Transverse colon (tissue), 4 donors: Measurements from ENCODE around the gene OR8A1. TPM values are rescaled to one million over a fixed set of nuclear protein-coding genes. Genes with fewer than 3 reads are reported as not detected.

ENCODE experiments used
- DNase-seq: peaks from one replicate; pipeline ENCODE4 v3.0.0-alpha.2; 2019
- H3K27ac ChIP-seq, 4 donors: fragments of 200-600 bp; sonication (generic); 2 replicates each; pipeline ENCODE4 v1.5.1; 2016 to 2018; ENCODE audit warnings: inconsistent platforms in 4 of 4
- H3K27me3 ChIP-seq: fragments of 200-600 bp; sonication (generic); 2 replicates; pipeline ENCODE4 v1.5.1; 2017; ENCODE audit warnings: inconsistent platforms
- H3K36me3 ChIP-seq, 4 donors: fragments of 200-600 bp; sonication (generic); 2 replicates each; pipeline ENCODE4 v1.5.1; 2017 to 2019; ENCODE audit warnings: inconsistent platforms in 4 of 4
- H3K4me1 ChIP-seq, 4 donors: fragments of 200-600 bp; sonication (generic); 2 replicates each; pipeline ENCODE4 v1.5.1; 2017 to 2020; ENCODE audit warnings: inconsistent platforms in 4 of 4
- H3K4me3 ChIP-seq, 4 donors: fragments of 200-600 bp; sonication (generic); 1 replicate in 1 of 4; 2 replicates in 3 of 4; pipeline versions ENCODE4 v1.5.1 to v1.6.1; 2017 to 2019; ENCODE audit warnings: inconsistent platforms in 4 of 4
- H3K9me3 ChIP-seq, 2 donors: fragments of 200-600 bp; sonication (generic); 2 replicates each; pipeline ENCODE4 v1.5.1; 2017 to 2019; ENCODE audit warnings: inconsistent platforms in 2 of 2
- CTCF ChIP-seq, 5 experiments: fragments of 200-600 bp in 3 of 5; fragments of 450-650 bp in 2 of 5; sonication (generic) in 3 of 5; IDR thresholded peaks; 1 replicate in 2 of 5; 2 replicates in 3 of 5; pipeline ENCODE4 v1.5.1; 2016 to 2017; ENCODE audit warnings: antibody characterized with exemption in 5 of 5, inconsistent platforms in 3 of 5, mild to moderate bottlenecking in 2 of 5, moderate library complexity in 1 of 5
- EP300 ChIP-seq: sonication (generic); formaldehyde crosslinking; IDR thresholded peaks from one replicate; pipeline ENCODE4 v1.6.1; 2017; ENCODE audit warnings: antibody characterized with exemption, low read depth
- POLR2A ChIP-seq: fragments of 450-650 bp; IDR thresholded peaks from one replicate; pipeline ENCODE4 v1.6.1; 2016; ENCODE audit warnings: antibody characterized with exemption, mild to moderate bottlenecking, moderate library complexity
- POLR2AphosphoS5 ChIP-seq, 3 donors: sonication (generic); formaldehyde crosslinking; IDR thresholded peaks; one replicate each; pipeline ENCODE4 v1.6.1; 2016; ENCODE audit warnings: antibody characterized with exemption in 3 of 3
- WGBS, 2 donors: methylation state at CpG; one replicate each; pipeline ENCODE4 v1.1.5; 2018; ENCODE audit warnings: low coverage in 1 of 2; 5-methylcytosine and 5-hydroxymethylcytosine counted together
- in situ Hi-C, 4 donors: fragments of 200-750 bp; cut with MboI; loops; one replicate each; pipeline versions ENCODE4 v1.15.0 to v1.15.1; 2017; ENCODE audit warnings: low sequenced_read_pairs in 3 of 4, low pct_ligation_motif_present in 1 of 4, low pct_unique_long_range_greater_than_20kb in 1 of 4
- intact Hi-C: fragments of 100-400 bp; cut with DNase I; formaldehyde crosslinking; loops from one replicate; pipeline ENCODE4 v1.15.1; 2023; ENCODE audit warnings: low total_unique reads
- total RNA-seq, 4 donors: library from RNA; depleted of rRNA; stranded (reverse); fragments of >200 nt; gene quantifications; one replicate each; pipeline ENCODE4 v1.1.0, GENCODE V29; 2016

OR8A1 gene
- total RNA-seq, 4 donors from 2014 or later, result not detected

GRCh38 chr11:124581817-124582216 lies 12.0 kb downstream of the OR8A1 start:
- H3K4me1 ChIP-seq, result peaks cover 0 to 12% (median 6%) of the 10 kb centered on the region in 4 donors
- H3K27me3 ChIP-seq, result peaks cover 42% of the 10 kb centered on the region
- no peak overlapping the region for H3K27ac ChIP-seq
- H3K36me3 ChIP-seq, result no peaks in the 10 kb centered on the region
- in situ Hi-C loops, result loop anchor here in 3 of 4 donors (10.0 to 25.0 kb wide), 2 partner anchors 167 to 520 kb away; no protein-coding TSS in a partner anchor
- intact Hi-C loops, result loop anchor here (10.0 kb wide), 1 partner anchor 507 kb away; no protein-coding TSS in a partner anchor
- WGBS, 2 donors, result 73 to 81% methylated on average over 3 to 6 of the region's 6 CpGs
- no peak for DNase-seq
- H3K4me3 ChIP-seq, result no peak overlapping the region
- H3K9me3 ChIP-seq, result no peaks in the 10 kb centered on the region
- TF ChIP-seq CTCF (IDR thresholded peaks at IDR 0.05) (no peak), POLR2A (no peak)

- TF ChIP-seq POLR2A (no peak), POLR2AphosphoS5 (IDR thresholded peaks at IDR 0.05) (no peak), EP300 (no peak), CTCF (IDR thresholded peaks at IDR 0.05) (no peak)
- Histone ChIP-seq H3K4me3 (no peak overlapping the region), H3K9me3 (no peaks in the 10 kb centered on the region), H3K27ac (no peak overlapping the region), H3K27me3 (peaks cover 49% of the 10 kb centered on the region), H3K4me1 (peaks cover 0 to 12% (median 6%) of the 10 kb centered on the region in 4 donors), H3K36me3 (no peaks in the 10 kb centered on the region)
- DNase-seq, result no peak
- 86% methylated on average over 2 of the region's 2 CpGs; no CpG with 5 or more reads in 1 of the 2 donors for WGBS, 2 donors
- intact Hi-C loops, result loop anchor here (10.0 kb wide), 1 partner anchor 508 kb away; no protein-coding TSS in a partner anchor
- in situ Hi-C loops, result loop anchor here in 3 of 4 donors (10.0 to 25.0 kb wide), 2 partner anchors 168 to 520 kb away; no protein-coding TSS in a partner anchor
Measured at GRCh38 chr11:124582565-124582964, 12.8 kb downstream of the OR8A1 start.

- H3K36me3 ChIP-seq, result no peaks in the 10 kb centered on the region
- no peak overlapping the region for H3K4me3 ChIP-seq
- no peaks in the 10 kb centered on the region for H3K9me3 ChIP-seq
- DNase-seq, result no peak
- intact Hi-C loops, result loop anchor here (10.0 kb wide), 1 partner anchor 509 kb away; no protein-coding TSS in a partner anchor
- no peak for TF ChIP-seq EP300
- no peak for TF ChIP-seq CTCF (IDR thresholded peaks at IDR 0.05)
- no peak for TF ChIP-seq POLR2A
- no peak for TF ChIP-seq POLR2AphosphoS5 (IDR thresholded peaks at IDR 0.05)
- H3K27me3 ChIP-seq, result peaks cover 54% of the 10 kb centered on the region
- in situ Hi-C loops, result loop anchor here in 3 of 4 donors (10.0 to 25.0 kb wide), 2 partner anchors 169 to 521 kb away; no protein-coding TSS in a partner anchor
- no peak overlapping the region for H3K27ac ChIP-seq
- H3K4me1 ChIP-seq, result peaks cover 0 to 12% (median 6%) of the 10 kb centered on the region in 4 donors
- 33 to 40% methylated on average over 6 to 8 of the region's 8 CpGs for WGBS, 2 donors
Measured at GRCh38 chr11:124583781-124584180, 14.0 kb downstream of the OR8A1 start.

GRCh38 chr11:124584681-124585372 lies 15.0 kb downstream of the OR8A1 start:
- no peak for TF ChIP-seq CTCF (IDR thresholded peaks at IDR 0.05)
- TF ChIP-seq EP300, result no peak
- TF ChIP-seq POLR2A, result no peak
- TF ChIP-seq POLR2AphosphoS5 (IDR thresholded peaks at IDR 0.05), result no peak
- no peaks in the 10 kb centered on the region for H3K9me3 ChIP-seq
- in situ Hi-C loops, result loop anchor here in 3 of 4 donors (5.0 to 25.0 kb wide), 3 partner anchors 168 to 523 kb away; no protein-coding TSS in a partner anchor
- peaks cover 0 to 12% (median 6%) of the 10 kb centered on the region in 4 donors for H3K4me1 ChIP-seq
- no peak overlapping the region for H3K27ac ChIP-seq
- H3K4me3 ChIP-seq, result no peak overlapping the region
- WGBS, 2 donors, result 45 to 51% methylated on average over 3 to 4 of the region's 4 CpGs
- intact Hi-C loops, result loop anchor here (10.0 kb wide), 1 partner anchor 510 kb away; no protein-coding TSS in a partner anchor
- H3K36me3 ChIP-seq, result no peaks in the 10 kb centered on the region
- DNase-seq, result no peak
- H3K27me3 ChIP-seq, result peaks cover 56% of the 10 kb centered on the region
